ENCODE data around the gene STARD3.

Gene STARD3

DNA sequence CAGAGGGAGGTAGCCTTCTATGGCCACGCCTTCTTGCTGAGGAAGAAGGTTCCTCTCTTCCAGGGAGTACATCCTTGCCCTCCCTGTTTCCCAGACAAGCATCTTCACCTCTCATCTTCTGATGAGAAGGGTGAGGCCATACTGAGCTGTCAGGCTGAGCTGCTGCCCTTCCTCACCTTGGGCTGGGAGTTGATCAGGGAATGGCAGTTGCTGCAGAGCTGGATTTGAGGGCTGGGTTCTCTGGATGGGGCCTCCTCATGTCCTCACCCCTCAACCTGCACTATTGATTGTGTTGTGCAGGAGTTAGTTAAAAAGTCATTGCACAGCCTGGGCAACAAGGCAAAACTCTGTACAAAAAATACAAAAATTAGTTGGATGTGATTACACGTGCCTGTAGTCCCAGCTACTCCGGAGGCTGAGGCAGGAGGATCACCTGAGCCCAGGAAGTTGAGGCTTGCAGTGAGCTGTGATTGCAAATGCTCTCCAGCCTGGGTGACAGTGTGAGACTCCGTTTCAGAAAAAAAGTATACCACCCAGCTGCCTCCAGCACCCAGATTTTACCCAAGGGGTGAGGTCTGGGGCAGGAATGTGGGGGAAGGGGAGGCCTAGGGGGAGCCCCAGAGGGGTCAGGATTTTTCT is 65.0 kb downstream of the STARD3 start:
- Histone ChIP-seq H3K9ac (ENCODE audit: low read depth, low read length, poor library complexity, severe bottlenecking) (no peak overlapping the region), H2AFZ (ENCODE audit: low read length) (no peak overlapping the region), H3K4me2 (ENCODE audit: low read depth, low read length, poor library complexity, severe bottlenecking) (no peak overlapping the region), H3K79me2 (ENCODE audit: insufficient read depth, low read length) (no peaks in the 10 kb centered on the region), H3K4me1 (ENCODE audit: insufficient read depth, low read length, poor library complexity, severe bottlenecking) (peaks cover under 1% of the 10 kb centered on the region), H3F3A (ENCODE audit: low read depth) (no peaks in the 10 kb centered on the region), H3K27me3 (ENCODE audit: insufficient read depth, low read length, poor library complexity, severe bottlenecking) (no peaks in the 10 kb centered on the region), H3K4me3 (ENCODE audit: low read length, poor library complexity, severe bottlenecking) (no peak overlapping the region), H3K9me3 (ENCODE audit: insufficient read depth, low read depth, low read length) (no peaks in the 10 kb centered on the region), H4K20me1 (ENCODE audit: insufficient read depth, low read length, poor library complexity, severe bottlenecking) (no peaks in the 10 kb centered on the region), H3K36me3 (ENCODE audit: insufficient read depth, low read length) (no peaks in the 10 kb centered on the region), H3K9me2 (replicated peaks; ENCODE audit: low read depth, low read length) (no peaks in the 10 kb centered on the region)
- TF ChIP-seq CTCF (conservative IDR thresholded peaks at IDR 0.05; ENCODE audit: low read length): no peak
- no peak for TF ChIP-seq EZH2phosphoT487 (IDR thresholded peaks at IDR 0.05; ENCODE audit: borderline replicate concordance)

DNA sequence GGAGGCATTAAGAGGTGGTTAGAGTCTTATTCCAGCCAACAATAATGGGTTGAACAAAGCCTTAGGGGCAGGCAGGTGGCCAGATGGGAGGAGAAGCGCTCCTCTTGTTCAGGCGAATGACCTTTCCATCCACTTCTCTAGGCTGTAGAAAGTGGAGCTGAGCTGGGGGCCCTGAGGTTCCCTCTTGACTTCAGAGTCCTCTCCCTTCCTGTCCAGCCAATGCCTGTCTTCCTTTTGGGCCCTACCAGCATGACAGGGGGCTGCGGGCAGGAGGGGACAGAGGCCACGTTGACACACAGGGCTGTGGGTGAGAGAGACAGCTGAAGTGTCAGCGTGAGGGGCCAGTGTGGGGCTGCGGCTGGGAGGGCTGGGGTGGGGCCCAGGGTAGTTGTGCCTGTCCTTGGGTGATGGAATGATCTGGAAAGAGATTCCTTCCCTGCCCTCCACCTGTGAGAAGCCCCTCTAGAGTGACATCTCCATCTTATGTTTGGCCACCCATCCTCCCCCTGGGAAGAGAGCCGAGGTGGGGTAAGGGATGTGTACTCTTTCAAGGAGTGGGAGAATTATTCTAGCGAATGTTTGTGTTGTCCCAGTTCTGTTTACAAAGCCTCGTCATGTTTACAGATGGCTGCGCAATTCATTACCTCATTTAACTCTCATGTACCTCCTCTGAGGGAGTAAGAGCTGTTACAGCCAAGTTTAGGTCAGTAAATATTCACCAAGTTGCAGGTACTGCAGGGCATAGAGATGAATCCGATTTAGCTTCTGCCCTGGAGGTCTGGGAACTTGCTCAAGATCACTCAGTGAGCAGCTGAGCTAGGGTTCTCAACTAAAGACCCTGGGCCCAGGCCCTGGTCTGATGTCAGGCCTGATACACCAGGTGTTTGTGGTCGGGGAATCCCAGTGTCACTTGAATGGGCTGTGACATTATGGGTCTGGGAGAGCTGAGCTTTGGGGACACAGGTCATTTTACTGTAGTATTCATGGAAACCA is 66.3 kb downstream of the STARD3 start:
- no peaks in the 10 kb centered on the region for H3K27me3 ChIP-seq (ENCODE audit: insufficient read depth, low read length, poor library complexity, severe bottlenecking)
- H3K4me2 ChIP-seq (ENCODE audit: low read depth, low read length, poor library complexity, severe bottlenecking): no peak overlapping the region
- H3K9me2 ChIP-seq (replicated peaks; ENCODE audit: low read depth, low read length): no peaks in the 10 kb centered on the region
- TF ChIP-seq CTCF (conservative IDR thresholded peaks at IDR 0.05; ENCODE audit: low read length) (no peak), EZH2phosphoT487 (IDR thresholded peaks at IDR 0.05; ENCODE audit: borderline replicate concordance) (no peak)
- no peak overlapping the region for H3K9ac ChIP-seq (ENCODE audit: low read depth, low read length, poor library complexity, severe bottlenecking)
- no peaks in the 10 kb centered on the region for H3K9me3 ChIP-seq (ENCODE audit: insufficient read depth, low read depth, low read length)
- H3K36me3 ChIP-seq (ENCODE audit: insufficient read depth, low read length): no peaks in the 10 kb centered on the region
- peaks cover 7% of the 10 kb centered on the region for H3K4me1 ChIP-seq (ENCODE audit: insufficient read depth, low read length, poor library complexity, severe bottlenecking)
- no peaks in the 10 kb centered on the region for H4K20me1 ChIP-seq (ENCODE audit: insufficient read depth, low read length, poor library complexity, severe bottlenecking)
- no peak overlapping the region for H3K4me3 ChIP-seq (ENCODE audit: low read length, poor library complexity, severe bottlenecking)
- H3K79me2 ChIP-seq (ENCODE audit: insufficient read depth, low read length): no peaks in the 10 kb centered on the region
- H2AFZ ChIP-seq (ENCODE audit: low read length): no peak overlapping the region
- H3F3A ChIP-seq (ENCODE audit: low read depth): no peaks in the 10 kb centered on the region

- no peak for TF ChIP-seq CTCF (conservative IDR thresholded peaks at IDR 0.05; ENCODE audit: low read length)
- TF ChIP-seq EZH2phosphoT487 (IDR thresholded peaks at IDR 0.05; ENCODE audit: borderline replicate concordance): no peak
- H3K4me2 ChIP-seq (ENCODE audit: low read depth, low read length, poor library complexity, severe bottlenecking): no peak overlapping the region
- H3F3A ChIP-seq (ENCODE audit: low read depth): no peaks in the 10 kb centered on the region
- peaks cover 7% of the 10 kb centered on the region for H3K4me1 ChIP-seq (ENCODE audit: insufficient read depth, low read length, poor library complexity, severe bottlenecking)
- no peaks in the 10 kb centered on the region for H3K79me2 ChIP-seq (ENCODE audit: insufficient read depth, low read length)
- no peaks in the 10 kb centered on the region for H3K9me3 ChIP-seq (ENCODE audit: insufficient read depth, low read depth, low read length)
- H3K4me3 ChIP-seq (ENCODE audit: low read length, poor library complexity, severe bottlenecking): no peak overlapping the region
- no peaks in the 10 kb centered on the region for H4K20me1 ChIP-seq (ENCODE audit: insufficient read depth, low read length, poor library complexity, severe bottlenecking)
- no peaks in the 10 kb centered on the region for H3K27me3 ChIP-seq (ENCODE audit: insufficient read depth, low read length, poor library complexity, severe bottlenecking)
- no peaks in the 10 kb centered on the region for H3K9me2 ChIP-seq (replicated peaks; ENCODE audit: low read depth, low read length)
- H3K9ac ChIP-seq (ENCODE audit: low read depth, low read length, poor library complexity, severe bottlenecking): no peak overlapping the region
- H2AFZ ChIP-seq (ENCODE audit: low read length): no peak overlapping the region
- no peaks in the 10 kb centered on the region for H3K36me3 ChIP-seq (ENCODE audit: insufficient read depth, low read length)
These were observed 67.0 kb downstream of the STARD3 start for GRCh38 chr17:39703913-39704312.
